Common myeloid progenitor, CD34-positive (primary cell): Measurements from ENCODE around the gene CSAD.

Experiments
- CTCF ChIA-PET: fragments of 350-600 bp; sonication (Branson Sonifier 250); formaldehyde crosslinking; loops from one replicate; lab custom pipeline; 2021; ENCODE audit warnings: antibody characterized with exemption; lab: Charles Lee
- POLR2A ChIA-PET: fragments of 350-600 bp; sonication (Branson Sonifier 250); formaldehyde crosslinking; loops from one replicate; lab custom pipeline; 2021; ENCODE audit warnings: antibody characterized with exemption; lab: Charles Lee
- DNase-seq, 3 donors: peaks; one replicate each; pipeline versions ENCODE4 v3.0.0 to v3.0.0-alpha.2; 2013
- H3K27ac ChIP-seq, 2 experiments: 1 replicate in 1 of 2; 2 replicates in 1 of 2; pipeline ENCODE4 v1.7.0; 2013; ENCODE audit warnings: inconsistent platforms in 2 of 2, low read length in 2 of 2, mild to moderate bottlenecking in 2 of 2, low read depth in 1 of 2, moderate library complexity in 1 of 2; ENCODE audit not compliant: severe bottlenecking in 2 of 2, insufficient read depth in 1 of 2, poor library complexity in 1 of 2
- H3K27me3 ChIP-seq, 5 experiments: replicated peaks in 2 of 5; 1 replicate in 3 of 5; 2 replicates in 2 of 5; pipeline versions ENCODE4 v1.6.1 to v1.7.0; 2013; ENCODE audit warnings: low read length in 4 of 5, mild to moderate bottlenecking in 2 of 5, moderate library complexity in 2 of 5, inconsistent platforms in 1 of 5; ENCODE audit not compliant: insufficient read depth in 5 of 5, control insufficient read depth in 4 of 5
- H3K36me3 ChIP-seq, 4 experiments: 1 replicate in 2 of 4; 2 replicates in 2 of 4; pipeline versions ENCODE4 v1.6.1 to v1.7.0; 2013; ENCODE audit warnings: low read length in 3 of 4, control low read depth in 1 of 4, mild to moderate bottlenecking in 1 of 4; ENCODE audit not compliant: control insufficient read depth in 4 of 4, insufficient read depth in 4 of 4
- H3K4me1 ChIP-seq, 4 experiments: 1 replicate in 3 of 4; 2 replicates in 1 of 4; pipeline versions ENCODE4 v1.6.1 to v1.7.1; 2013; ENCODE audit warnings: low read length in 3 of 4, mild to moderate bottlenecking in 3 of 4, control low read depth in 1 of 4, inconsistent platforms in 1 of 4, moderate library complexity in 1 of 4; ENCODE audit not compliant: control insufficient read depth in 4 of 4, insufficient read depth in 4 of 4; ENCODE audit errors: control extremely low read depth in 1 of 4
- H3K4me3 ChIP-seq, 7 experiments: 1 replicate in 4 of 7; 2 replicates in 3 of 7; pipeline versions ENCODE4 v1.5.1 to v1.7.0; 2013; ENCODE audit warnings: mild to moderate bottlenecking in 7 of 7, low read length in 6 of 7, moderate library complexity in 6 of 7, inconsistent platforms in 2 of 7, low read depth in 2 of 7, control low read depth in 1 of 7; ENCODE audit not compliant: insufficient read depth in 4 of 7, control insufficient read depth in 1 of 7; ENCODE audit errors: extremely low read depth in 1 of 7
- H3K9me3 ChIP-seq, 5 experiments: 1 replicate in 4 of 5; 2 replicates in 1 of 5; pipeline versions ENCODE4 v1.6.1 to v1.7.1; 2013; ENCODE audit warnings: low read length in 4 of 5, mild to moderate bottlenecking in 2 of 5, inconsistent platforms in 1 of 5, low read depth in 1 of 5, moderate library complexity in 1 of 5; ENCODE audit not compliant: control insufficient read depth in 4 of 5, insufficient read depth in 2 of 5; ENCODE audit errors: control extremely low read depth in 1 of 5
- WGBS: methylation state at CpG from one replicate; pipeline ENCODE4 v1.1.5; 2013; ENCODE audit not compliant: insufficient coverage; 5-methylcytosine and 5-hydroxymethylcytosine counted together

Gene CSAD

GRCh38 chr12:53122961-53123468 is 57.7 kb downstream of the CSAD start:
- no peaks in the 10 kb centered on the region for H3K36me3 ChIP-seq
- no peak overlapping the region for H3K4me3 ChIP-seq
- H3K27me3 ChIP-seq: no peaks in the 10 kb centered on the region
- H3K9me3 ChIP-seq: no peaks in the 10 kb centered on the region
- no peak for DNase-seq
- H3K4me1 ChIP-seq: peaks cover 0 to 6% (median 0%) of the 10 kb centered on the region in 4 experiments
- H3K27ac ChIP-seq: no peak overlapping the region
- CTCF ChIA-PET: no interaction called here
- WGBS: 94% methylated on average over 8 of the region's 10 CpGs
- POLR2A ChIA-PET: no interaction called here

DNA sequence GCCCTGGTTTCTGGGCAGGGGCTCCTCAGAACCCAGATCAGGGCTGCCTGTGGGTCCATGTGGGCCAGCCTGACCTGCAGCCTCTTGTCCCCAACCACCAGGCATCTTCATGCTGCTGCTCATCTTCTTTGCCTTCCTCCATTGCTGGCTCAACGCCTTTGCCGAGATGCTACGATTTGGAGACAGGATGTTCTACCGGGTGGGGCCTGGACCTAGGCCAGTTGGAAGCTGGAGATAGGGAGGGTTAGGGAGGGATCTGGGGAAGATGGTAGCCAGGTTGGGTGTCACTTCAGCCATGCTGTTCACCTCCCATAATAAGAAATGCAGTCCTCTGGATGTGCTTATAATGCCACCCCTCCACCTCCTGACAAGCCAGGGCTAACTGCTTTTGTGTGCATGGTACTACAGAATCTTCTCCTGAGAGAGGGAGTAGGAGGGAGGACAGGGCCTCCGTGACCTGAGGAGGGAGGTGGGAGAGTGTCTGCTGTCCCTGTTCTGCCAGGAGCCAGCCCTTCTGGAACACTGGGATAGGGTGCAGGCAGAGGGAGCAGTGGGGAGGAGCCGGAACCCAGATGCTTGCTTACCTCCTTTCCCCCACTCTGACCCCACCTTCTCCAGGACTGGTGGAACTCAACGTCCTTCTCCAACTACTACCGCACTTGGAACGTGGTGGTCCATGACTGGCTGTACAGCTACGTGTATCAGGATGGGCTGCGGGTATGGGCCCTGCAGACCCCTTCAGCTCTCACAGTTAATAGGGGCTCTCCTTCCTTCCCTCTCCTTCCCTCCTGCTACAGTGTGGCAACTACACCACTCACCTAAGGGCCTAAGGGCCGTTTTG is 59.8 kb downstream of the CSAD start:
- POLR2A ChIA-PET: interaction anchor here (0.6 kb wide), 1 partner anchor 328 kb away, joined by 3 read pairs; no protein-coding TSS in a partner anchor
- H3K36me3 ChIP-seq: no peaks in the 10 kb centered on the region
- H3K4me1 ChIP-seq: no peaks in the 10 kb centered on the region
- WGBS: 98% methylated on average over 8 of the region's 12 CpGs
- H3K9me3 ChIP-seq: no peaks in the 10 kb centered on the region
- CTCF ChIA-PET: interaction anchor here (1.0 kb wide), 1 partner anchor 22 kb away, joined by 3 read pairs; no protein-coding TSS in a partner anchor
- H3K27ac ChIP-seq: no peak overlapping the region
- DNase-seq: no peak
- H3K4me3 ChIP-seq: no peak overlapping the region
- no peaks in the 10 kb centered on the region for H3K27me3 ChIP-seq

GRCh38 chr12:53118751-53119300 is 61.9 kb downstream of the CSAD start:
- no peak for DNase-seq
- Histone ChIP-seq H3K4me1 (no peaks in the 10 kb centered on the region), H3K27me3 (no peaks in the 10 kb centered on the region), H3K4me3 (no peak overlapping the region), H3K9me3 (no peaks in the 10 kb centered on the region), H3K27ac (no peak overlapping the region), H3K36me3 (no peaks in the 10 kb centered on the region)
- WGBS: 99% methylated on average over 6 of the region's 8 CpGs
- CTCF ChIA-PET: no interaction called here
- POLR2A ChIA-PET: no interaction called here

DNA sequence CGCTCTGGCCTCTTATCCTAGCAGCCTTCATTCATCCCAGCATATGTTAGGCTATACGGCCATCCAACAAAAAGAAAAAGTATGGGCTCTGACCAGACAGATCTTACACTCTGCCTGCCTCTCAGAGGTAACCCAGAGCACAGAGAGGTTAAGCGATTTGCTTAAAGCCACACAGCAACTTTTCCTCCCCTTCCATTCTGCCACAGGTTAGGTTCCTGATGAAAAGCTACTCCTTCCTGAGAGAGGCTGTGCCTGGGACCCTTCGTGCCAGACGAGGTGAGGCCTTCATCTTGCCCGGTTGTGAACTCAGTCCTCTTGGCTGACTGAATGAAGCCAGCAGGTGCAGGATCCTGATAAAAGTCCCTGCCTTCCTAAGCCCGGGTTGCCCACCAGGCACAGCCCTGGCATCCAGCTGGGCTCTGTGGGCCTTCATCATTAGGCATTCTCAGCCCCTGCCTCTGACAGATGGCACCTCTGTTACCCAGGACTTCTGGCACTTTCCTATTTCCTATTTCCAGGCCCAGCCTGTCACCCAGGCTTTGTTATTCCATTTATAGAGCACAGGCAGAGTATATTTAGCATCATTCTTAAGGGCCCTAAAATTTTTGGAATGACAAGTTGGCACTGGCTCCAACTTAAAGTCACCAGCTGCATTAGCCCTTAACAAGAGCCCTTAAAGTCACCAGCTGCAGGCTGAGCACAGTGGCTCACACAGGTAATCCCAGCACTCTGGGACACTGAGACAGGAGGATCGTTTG is 64.7 kb downstream of the CSAD start:
- H3K27ac ChIP-seq: no peak overlapping the region
- ChIA-PET POLR2A (no interaction called here), CTCF (interaction anchor here (0.9 to 1.2 kb wide), 3 partner anchors 14 to 78 kb away, joined by 3 to 4 read pairs (median 4); no protein-coding TSS in a partner anchor)
- no peaks in the 10 kb centered on the region for H3K27me3 ChIP-seq
- no peaks in the 10 kb centered on the region for H3K36me3 ChIP-seq
- no peak for DNase-seq
- 98% methylated on average over 8 of the region's 8 CpGs for WGBS
- H3K4me3 ChIP-seq: no peak overlapping the region
- H3K9me3 ChIP-seq: no peaks in the 10 kb centered on the region
- no peaks in the 10 kb centered on the region for H3K4me1 ChIP-seq

DNA sequence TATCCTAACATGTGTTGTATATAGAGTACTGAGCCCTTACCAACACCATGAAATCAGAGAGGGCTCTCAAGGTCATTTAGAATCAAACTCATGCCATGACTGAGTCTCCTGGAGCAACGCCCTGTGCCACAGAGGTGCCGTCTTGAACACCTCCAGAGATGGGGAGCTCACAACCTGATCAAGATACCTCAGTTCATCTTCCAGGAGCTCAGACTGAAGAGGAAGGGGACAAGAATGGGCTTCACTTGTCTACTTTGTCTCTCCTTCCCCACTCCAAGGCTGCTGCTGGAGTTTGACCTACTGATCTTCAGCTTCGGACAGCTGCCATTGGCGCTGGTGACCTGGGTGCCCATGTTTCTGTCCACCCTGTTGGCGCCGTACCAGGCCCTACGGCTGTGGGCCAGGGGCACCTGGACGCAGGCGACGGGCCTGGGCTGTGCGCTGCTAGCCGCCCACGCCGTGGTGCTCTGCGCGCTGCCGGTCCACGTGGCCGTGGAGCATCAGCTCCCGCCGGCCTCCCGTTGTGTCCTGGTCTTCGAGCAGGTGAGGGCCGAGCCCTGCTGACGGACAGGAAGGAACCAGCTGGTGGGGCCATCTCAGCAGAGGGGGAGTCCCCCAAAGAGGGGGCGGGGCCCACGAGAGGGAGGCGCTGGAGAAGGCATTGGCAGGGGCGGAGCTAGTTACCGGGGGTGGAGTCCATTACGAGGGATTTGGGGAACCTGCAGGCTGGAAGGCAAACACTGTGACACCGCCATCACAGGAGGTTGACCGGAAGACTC is 65.4 kb downstream of the CSAD start:
- Histone ChIP-seq H3K27ac (no peak overlapping the region), H3K36me3 (no peaks in the 10 kb centered on the region), H3K4me1 (no peaks in the 10 kb centered on the region), H3K27me3 (no peaks in the 10 kb centered on the region), H3K9me3 (no peaks in the 10 kb centered on the region), H3K4me3 (no peak overlapping the region)
- WGBS: 91% methylated on average over 31 of the region's 33 CpGs
- no peak for DNase-seq
- POLR2A ChIA-PET: no interaction called here
- CTCF ChIA-PET: interaction anchor here (0.9 to 1.1 kb wide), 3 partner anchors 39 to 77 kb away, joined by 3 to 4 read pairs (median 3); no protein-coding TSS in a partner anchor

DNA sequence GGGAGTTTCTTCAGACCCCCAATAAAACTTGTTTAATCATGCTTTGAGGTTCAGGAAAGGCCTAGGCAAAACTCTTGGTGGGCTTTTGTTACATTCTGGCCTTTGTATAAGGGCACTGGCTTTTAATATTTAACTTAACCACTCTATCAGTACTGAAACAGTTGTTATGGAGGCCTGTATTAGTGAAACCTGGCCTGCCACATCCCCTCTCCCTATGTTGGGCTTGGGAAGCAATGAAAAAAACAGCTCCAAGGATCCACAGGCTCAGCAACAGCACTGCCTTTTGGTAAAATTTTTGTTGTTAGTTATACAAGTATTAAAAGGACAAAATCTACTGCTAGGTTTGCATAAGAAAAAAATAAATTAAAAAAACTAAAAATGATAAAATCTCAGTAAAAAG is 66.8 kb downstream of the CSAD start:
- ChIA-PET POLR2A (no interaction called here), CTCF (no interaction called here)
- no peak for DNase-seq
- no peak overlapping the region for H3K27ac ChIP-seq
- H3K36me3 ChIP-seq: no peaks in the 10 kb centered on the region
- no peaks in the 10 kb centered on the region for H3K4me1 ChIP-seq
- no peaks in the 10 kb centered on the region for H3K9me3 ChIP-seq
- H3K4me3 ChIP-seq: no peak overlapping the region
- no peaks in the 10 kb centered on the region for H3K27me3 ChIP-seq
